HEK293 (cell line): ENCODE results near the gene SENP1.

ENCODE experiments used
- CTCF ChIP-seq: fragments of 450-650 bp; formaldehyde crosslinking; IDR thresholded peaks from 2 replicates; pipeline ENCODE4 v1.5.1; 2016; ENCODE audit warnings: missing biosample characterization, missing genetic modification characterization
- GFI1B ChIP-seq: fragments of 450-650 bp; formaldehyde crosslinking; IDR thresholded peaks from 2 replicates; pipeline ENCODE4 v1.5.1; 2016; ENCODE audit warnings: missing biosample characterization, missing genetic modification characterization
- GLI4 ChIP-seq: fragments of 450-650 bp; formaldehyde crosslinking; IDR thresholded peaks from 2 replicates; pipeline ENCODE4 v1.5.1; 2016; ENCODE audit warnings: missing biosample characterization, missing genetic modification characterization
- TCF7L2 ChIP-seq: IDR thresholded peaks from 2 replicates; pipeline ENCODE4 v1.6.1; 2011; ENCODE audit warnings: low read depth, mild to moderate bottlenecking, inconsistent platforms, low read length, moderate library complexity, borderline replicate concordance
- YY1 ChIP-seq: fragments of 450-650 bp; formaldehyde crosslinking; IDR thresholded peaks from 2 replicates; pipeline ENCODE4 v1.5.1; 2018; ENCODE audit warnings: missing biosample characterization, missing genetic modification characterization
- ZBTB44 ChIP-seq: fragments of 450-650 bp; IDR thresholded peaks from 2 replicates; pipeline ENCODE4 v1.5.1; 2018; ENCODE audit warnings: missing biosample characterization, mild to moderate bottlenecking, missing genetic modification characterization
- ZBTB8A ChIP-seq: fragments of 450-650 bp; formaldehyde crosslinking; IDR thresholded peaks from 2 replicates; pipeline ENCODE4 v1.5.1; 2016; ENCODE audit warnings: missing biosample characterization, missing genetic modification characterization
- ZNF555 ChIP-seq: fragments of 450-650 bp; formaldehyde crosslinking; conservative IDR thresholded peaks from 2 replicates; pipeline ENCODE4 v1.5.1; 2017; ENCODE audit warnings: missing biosample characterization, mild to moderate bottlenecking, missing genetic modification characterization, inconsistent platforms
- ZNF629 ChIP-seq: fragments of 450-650 bp; formaldehyde crosslinking; IDR thresholded peaks from 2 replicates; pipeline ENCODE4 v1.5.1; 2017; ENCODE audit warnings: missing biosample characterization, missing genetic modification characterization
- ZSCAN16 ChIP-seq: fragments of 450-650 bp; formaldehyde crosslinking; IDR thresholded peaks from 2 replicates; pipeline ENCODE4 v1.5.1; 2016; ENCODE audit warnings: missing biosample characterization, missing genetic modification characterization
- TF ChIP-seq, protein P1 (sequence below): fragments of 450-650 bp; formaldehyde crosslinking; IDR thresholded peaks from 2 replicates; pipeline ENCODE4 v1.5.1; 2016; ENCODE audit warnings: missing biosample characterization, missing genetic modification characterization
- TF ChIP-seq, protein P2 (sequence below): fragments of 450-650 bp; formaldehyde crosslinking; IDR thresholded peaks from 2 replicates; pipeline ENCODE4 v1.5.1; 2016; ENCODE audit warnings: missing biosample characterization, missing genetic modification characterization

DNA sequence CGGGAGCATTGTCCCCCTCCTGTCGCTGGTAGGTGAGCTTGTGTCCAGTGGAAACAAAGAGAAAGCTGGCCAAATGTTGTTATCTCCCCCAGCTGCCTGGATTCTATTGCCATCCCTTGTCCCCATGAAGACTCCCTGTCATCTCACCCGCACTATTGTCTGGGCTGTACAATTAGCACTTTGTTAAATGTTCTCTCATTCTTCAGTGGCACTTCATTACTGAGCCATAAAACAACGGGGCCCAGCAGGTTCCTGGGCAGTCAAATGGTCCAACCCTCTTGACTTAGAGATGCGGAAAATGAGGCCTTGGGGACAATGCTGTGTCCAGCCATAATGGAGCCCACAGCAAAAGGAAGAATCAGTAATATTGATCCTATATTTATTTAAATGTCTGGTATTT, 88.4 kb downstream of the SENP1 start:
- no peak for TF ChIP-seq CTCF (tag by site-specific recombination)
- TF ChIP-seq ZNF555 (tag by site-specific recombination): no peak
- no peak for TF ChIP-seq ZNF629 (tag by site-specific recombination)
- TF ChIP-seq, protein P1, sequence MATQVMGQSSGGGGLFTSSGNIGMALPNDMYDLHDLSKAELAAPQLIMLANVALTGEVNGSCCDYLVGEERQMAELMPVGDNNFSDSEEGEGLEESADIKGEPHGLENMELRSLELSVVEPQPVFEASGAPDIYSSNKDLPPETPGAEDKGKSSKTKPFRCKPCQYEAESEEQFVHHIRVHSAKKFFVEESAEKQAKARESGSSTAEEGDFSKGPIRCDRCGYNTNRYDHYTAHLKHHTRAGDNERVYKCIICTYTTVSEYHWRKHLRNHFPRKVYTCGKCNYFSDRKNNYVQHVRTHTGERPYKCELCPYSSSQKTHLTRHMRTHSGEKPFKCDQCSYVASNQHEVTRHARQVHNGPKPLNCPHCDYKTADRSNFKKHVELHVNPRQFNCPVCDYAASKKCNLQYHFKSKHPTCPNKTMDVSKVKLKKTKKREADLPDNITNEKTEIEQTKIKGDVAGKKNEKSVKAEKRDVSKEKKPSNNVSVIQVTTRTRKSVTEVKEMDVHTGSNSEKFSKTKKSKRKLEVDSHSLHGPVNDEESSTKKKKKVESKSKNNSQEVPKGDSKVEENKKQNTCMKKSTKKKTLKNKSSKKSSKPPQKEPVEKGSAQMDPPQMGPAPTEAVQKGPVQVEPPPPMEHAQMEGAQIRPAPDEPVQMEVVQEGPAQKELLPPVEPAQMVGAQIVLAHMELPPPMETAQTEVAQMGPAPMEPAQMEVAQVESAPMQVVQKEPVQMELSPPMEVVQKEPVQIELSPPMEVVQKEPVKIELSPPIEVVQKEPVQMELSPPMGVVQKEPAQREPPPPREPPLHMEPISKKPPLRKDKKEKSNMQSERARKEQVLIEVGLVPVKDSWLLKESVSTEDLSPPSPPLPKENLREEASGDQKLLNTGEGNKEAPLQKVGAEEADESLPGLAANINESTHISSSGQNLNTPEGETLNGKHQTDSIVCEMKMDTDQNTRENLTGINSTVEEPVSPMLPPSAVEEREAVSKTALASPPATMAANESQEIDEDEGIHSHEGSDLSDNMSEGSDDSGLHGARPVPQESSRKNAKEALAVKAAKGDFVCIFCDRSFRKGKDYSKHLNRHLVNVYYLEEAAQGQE (tag by site-specific recombination): no peak
- no peak for TF ChIP-seq ZBTB8A (tag by site-specific recombination)
- no peak for TF ChIP-seq GFI1B
- TF ChIP-seq ZBTB44 (tag by site-specific recombination): no peak
- TF ChIP-seq, protein P2, sequence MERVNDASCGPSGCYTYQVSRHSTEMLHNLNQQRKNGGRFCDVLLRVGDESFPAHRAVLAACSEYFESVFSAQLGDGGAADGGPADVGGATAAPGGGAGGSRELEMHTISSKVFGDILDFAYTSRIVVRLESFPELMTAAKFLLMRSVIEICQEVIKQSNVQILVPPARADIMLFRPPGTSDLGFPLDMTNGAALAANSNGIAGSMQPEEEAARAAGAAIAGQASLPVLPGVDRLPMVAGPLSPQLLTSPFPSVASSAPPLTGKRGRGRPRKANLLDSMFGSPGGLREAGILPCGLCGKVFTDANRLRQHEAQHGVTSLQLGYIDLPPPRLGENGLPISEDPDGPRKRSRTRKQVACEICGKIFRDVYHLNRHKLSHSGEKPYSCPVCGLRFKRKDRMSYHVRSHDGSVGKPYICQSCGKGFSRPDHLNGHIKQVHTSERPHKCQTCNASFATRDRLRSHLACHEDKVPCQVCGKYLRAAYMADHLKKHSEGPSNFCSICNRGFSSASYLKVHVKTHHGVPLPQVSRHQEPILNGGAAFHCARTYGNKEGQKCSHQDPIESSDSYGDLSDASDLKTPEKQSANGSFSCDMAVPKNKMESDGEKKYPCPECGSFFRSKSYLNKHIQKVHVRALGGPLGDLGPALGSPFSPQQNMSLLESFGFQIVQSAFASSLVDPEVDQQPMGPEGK (tag by site-specific recombination): no peak
- TF ChIP-seq TCF7L2: no peak
- TF ChIP-seq GLI4 (tag by site-specific recombination): no peak
- TF ChIP-seq YY1 (tag by site-specific recombination): no peak
- no peak for TF ChIP-seq ZSCAN16 (tag by site-specific recombination)
